Measurements from ENCODE around the gene SMCO4. TPM values are rescaled to one million over a fixed set of nuclear protein-coding genes. Genes with fewer than 3 reads are reported as not detected.

SMCO4 gene
- total RNA-seq, 1 experiment from 2014 or later, result 50.1 TPM

DNA sequence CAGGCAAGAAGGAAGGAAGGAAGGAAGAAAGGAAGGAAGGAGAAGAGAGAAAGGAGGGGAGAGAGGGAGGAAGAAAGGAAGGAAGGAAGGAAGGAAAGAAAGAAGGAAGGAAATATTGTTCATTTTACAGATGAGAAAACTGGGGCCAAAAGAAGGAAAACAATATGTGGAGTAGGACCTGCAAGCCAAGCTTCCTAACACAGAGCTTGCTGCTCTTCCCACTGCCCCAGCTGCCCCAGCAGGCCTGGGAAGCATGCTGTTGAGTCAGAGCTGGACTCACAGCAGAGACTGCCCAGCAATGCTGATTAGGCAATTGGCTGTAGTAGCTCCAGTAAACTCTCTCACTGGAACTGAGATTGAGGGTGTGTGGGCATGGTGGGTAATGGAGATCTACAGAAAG, 42.6 kb upstream of the SMCO4 start:
- ATAC-seq, result peak; percentile 56; the same call in 1 of the 2 replicates
- ChIA-PET POLR2A (no interaction called here), CTCF (interaction anchor here (0.7 kb wide), 1 partner anchor 29 kb away, joined by 3 read pairs; no protein-coding TSS in a partner anchor)
- DNase-seq (ENCODE audit: low spot score), result no peak
- Mint-ChIP-seq H3K36me3 (no peaks in the 10 kb centered on the region), H3K4me3 (no peak overlapping the region), H3K27ac (no peak overlapping the region), H3K4me1 (no peaks in the 10 kb centered on the region), H3K27me3 (ENCODE audit: low read depth) (no peaks in the 10 kb centered on the region; the same call in 1 of the 2 replicates), H3K9me3 (peaks cover 8% of the 10 kb centered on the region; the same call in 1 of the 2 replicates)
- 0 out of 2 replicates have a peak, but pooled peaks have one; percentile 36 for TF ChIP-seq ZNF416 (CRISPR knock-in tag; IDR thresholded peaks at IDR 0.05)
- no peak for TF ChIP-seq CREB1 (CRISPR knock-in tag; IDR thresholded peaks at IDR 0.05)
- TF ChIP-seq, protein P1, sequence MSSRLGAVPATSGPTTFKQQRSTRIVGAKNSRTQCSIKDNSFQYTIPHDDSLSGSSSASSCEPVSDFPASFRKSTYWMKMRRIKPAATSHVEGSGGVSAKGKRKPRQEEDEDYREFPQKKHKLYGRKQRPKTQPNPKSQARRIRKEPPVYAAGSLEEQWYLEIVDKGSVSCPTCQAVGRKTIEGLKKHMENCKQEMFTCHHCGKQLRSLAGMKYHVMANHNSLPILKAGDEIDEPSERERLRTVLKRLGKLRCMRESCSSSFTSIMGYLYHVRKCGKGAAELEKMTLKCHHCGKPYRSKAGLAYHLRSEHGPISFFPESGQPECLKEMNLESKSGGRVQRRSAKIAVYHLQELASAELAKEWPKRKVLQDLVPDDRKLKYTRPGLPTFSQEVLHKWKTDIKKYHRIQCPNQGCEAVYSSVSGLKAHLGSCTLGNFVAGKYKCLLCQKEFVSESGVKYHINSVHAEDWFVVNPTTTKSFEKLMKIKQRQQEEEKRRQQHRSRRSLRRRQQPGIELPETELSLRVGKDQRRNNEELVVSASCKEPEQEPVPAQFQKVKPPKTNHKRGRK (CRISPR knock-in tag; IDR thresholded peaks at IDR 0.05; ENCODE audit: borderline replicate concordance), result 0 out of 2 replicates have a peak, but pooled peaks have one; percentile 66

DNA sequence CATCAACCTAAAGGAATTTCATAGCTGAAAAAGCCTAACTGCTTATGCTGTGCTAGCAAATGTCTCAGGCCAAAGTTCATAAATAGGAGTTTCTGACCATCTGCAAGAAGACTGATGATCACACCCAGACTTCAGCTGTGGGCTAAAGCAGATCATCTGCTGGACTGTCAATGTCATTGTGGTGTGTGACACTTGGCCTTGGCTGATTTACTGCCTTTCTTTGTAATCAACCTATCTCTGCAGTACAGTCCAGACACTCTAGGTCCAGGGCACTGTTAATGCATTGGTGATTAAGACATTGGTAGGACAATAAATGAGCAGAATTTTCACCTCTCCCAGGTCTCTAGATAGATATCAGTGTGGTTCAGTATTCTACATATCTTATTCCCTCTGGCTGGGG, 40.3 kb upstream of the SMCO4 start:
- Mint-ChIP-seq H3K27ac (no peak overlapping the region), H3K4me1 (no peaks in the 10 kb centered on the region), H3K36me3 (no peaks in the 10 kb centered on the region), H3K27me3 (ENCODE audit: low read depth) (no peaks in the 10 kb centered on the region), H3K4me3 (no peak overlapping the region), H3K9me3 (peaks cover 16% of the 10 kb centered on the region)
- no peak for DNase-seq (ENCODE audit: low spot score)
- POLR2A ChIA-PET, result no interaction called here
- TF ChIP-seq, protein P2, sequence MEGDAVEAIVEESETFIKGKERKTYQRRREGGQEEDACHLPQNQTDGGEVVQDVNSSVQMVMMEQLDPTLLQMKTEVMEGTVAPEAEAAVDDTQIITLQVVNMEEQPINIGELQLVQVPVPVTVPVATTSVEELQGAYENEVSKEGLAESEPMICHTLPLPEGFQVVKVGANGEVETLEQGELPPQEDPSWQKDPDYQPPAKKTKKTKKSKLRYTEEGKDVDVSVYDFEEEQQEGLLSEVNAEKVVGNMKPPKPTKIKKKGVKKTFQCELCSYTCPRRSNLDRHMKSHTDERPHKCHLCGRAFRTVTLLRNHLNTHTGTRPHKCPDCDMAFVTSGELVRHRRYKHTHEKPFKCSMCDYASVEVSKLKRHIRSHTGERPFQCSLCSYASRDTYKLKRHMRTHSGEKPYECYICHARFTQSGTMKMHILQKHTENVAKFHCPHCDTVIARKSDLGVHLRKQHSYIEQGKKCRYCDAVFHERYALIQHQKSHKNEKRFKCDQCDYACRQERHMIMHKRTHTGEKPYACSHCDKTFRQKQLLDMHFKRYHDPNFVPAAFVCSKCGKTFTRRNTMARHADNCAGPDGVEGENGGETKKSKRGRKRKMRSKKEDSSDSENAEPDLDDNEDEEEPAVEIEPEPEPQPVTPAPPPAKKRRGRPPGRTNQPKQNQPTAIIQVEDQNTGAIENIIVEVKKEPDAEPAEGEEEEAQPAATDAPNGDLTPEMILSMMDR (IDR thresholded peaks at IDR 0.05), result no peak
- TF ChIP-seq CREB1 (CRISPR knock-in tag; IDR thresholded peaks at IDR 0.05), result no peak
- TF ChIP-seq, protein P3, sequence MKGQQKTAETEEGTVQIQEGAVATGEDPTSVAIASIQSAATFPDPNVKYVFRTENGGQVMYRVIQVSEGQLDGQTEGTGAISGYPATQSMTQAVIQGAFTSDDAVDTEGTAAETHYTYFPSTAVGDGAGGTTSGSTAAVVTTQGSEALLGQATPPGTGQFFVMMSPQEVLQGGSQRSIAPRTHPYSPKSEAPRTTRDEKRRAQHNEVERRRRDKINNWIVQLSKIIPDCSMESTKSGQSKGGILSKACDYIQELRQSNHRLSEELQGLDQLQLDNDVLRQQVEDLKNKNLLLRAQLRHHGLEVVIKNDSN (CRISPR knock-in tag; IDR thresholded peaks at IDR 0.05), result no peak
- TF ChIP-seq, protein P4, sequence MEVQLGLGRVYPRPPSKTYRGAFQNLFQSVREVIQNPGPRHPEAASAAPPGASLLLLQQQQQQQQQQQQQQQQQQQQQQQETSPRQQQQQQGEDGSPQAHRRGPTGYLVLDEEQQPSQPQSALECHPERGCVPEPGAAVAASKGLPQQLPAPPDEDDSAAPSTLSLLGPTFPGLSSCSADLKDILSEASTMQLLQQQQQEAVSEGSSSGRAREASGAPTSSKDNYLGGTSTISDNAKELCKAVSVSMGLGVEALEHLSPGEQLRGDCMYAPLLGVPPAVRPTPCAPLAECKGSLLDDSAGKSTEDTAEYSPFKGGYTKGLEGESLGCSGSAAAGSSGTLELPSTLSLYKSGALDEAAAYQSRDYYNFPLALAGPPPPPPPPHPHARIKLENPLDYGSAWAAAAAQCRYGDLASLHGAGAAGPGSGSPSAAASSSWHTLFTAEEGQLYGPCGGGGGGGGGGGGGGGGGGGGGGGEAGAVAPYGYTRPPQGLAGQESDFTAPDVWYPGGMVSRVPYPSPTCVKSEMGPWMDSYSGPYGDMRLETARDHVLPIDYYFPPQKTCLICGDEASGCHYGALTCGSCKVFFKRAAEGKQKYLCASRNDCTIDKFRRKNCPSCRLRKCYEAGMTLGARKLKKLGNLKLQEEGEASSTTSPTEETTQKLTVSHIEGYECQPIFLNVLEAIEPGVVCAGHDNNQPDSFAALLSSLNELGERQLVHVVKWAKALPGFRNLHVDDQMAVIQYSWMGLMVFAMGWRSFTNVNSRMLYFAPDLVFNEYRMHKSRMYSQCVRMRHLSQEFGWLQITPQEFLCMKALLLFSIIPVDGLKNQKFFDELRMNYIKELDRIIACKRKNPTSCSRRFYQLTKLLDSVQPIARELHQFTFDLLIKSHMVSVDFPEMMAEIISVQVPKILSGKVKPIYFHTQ (CRISPR knock-in tag; IDR thresholded peaks at IDR 0.05), result no peak
- TF ChIP-seq NFATC4 (CRISPR knock-in tag; IDR thresholded peaks at IDR 0.05), result no peak
- no peak for TF ChIP-seq CBFB (CRISPR knock-in tag; IDR thresholded peaks at IDR 0.05; ENCODE audit: low read depth)
- no peak for TF ChIP-seq NFYB (CRISPR knock-in tag; conservative IDR thresholded peaks at IDR 0.05; ENCODE audit: low read depth)
- TF ChIP-seq, protein P5, sequence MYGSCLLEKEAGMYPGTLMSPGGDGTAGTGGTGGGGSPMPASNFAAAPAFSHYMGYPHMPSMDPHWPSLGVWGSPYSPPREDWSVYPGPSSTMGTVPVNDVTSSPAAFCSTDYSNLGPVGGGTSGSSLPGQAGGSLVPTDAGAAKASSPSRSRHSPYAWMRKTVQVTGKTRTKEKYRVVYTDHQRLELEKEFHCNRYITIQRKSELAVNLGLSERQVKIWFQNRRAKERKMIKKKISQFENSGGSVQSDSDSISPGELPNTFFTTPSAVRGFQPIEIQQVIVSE (CRISPR knock-in tag; IDR thresholded peaks at IDR 0.05; ENCODE audit: borderline replicate concordance), result no peak
- TF ChIP-seq NR3C1 (CRISPR knock-in tag; conservative IDR thresholded peaks at IDR 0.05; ENCODE audit: low read depth), result no peak
- CTCF ChIA-PET, result no interaction called here
- no peak for ATAC-seq

DNA sequence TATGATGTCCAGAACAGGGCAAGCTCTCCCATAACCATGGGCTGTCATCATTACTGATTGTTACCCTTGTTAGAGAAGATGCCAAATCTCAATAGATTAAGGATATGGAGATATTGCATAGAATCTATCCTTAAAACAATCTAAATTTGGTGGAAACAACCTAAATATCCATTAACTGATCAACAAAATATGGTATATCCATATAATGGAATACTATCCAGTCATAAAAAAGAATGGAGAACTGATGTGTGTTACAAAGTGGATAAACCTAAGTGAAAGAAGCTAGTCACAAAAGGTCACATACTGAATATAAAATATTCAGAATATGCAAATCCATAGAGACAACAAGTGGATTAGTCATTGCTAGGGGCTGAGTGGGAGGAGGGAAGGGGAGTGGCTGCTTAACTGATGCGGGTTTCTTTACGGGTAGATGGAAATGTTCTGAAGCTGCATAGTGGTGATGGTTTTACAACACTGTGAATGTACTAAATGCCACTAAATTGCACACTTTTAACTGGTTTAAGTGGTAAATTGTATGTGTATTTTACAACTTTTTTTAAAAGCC, 36.1 kb upstream of the SMCO4 start:
- Mint-ChIP-seq H3K27ac (no peak overlapping the region), H3K9me3 (peaks cover 21% of the 10 kb centered on the region), H3K4me1 (no peaks in the 10 kb centered on the region), H3K27me3 (ENCODE audit: low read depth) (no peaks in the 10 kb centered on the region), H3K36me3 (no peaks in the 10 kb centered on the region), H3K4me3 (no peak overlapping the region)
- DNase-seq (ENCODE audit: low spot score) (no peak), ATAC-seq (no peak)
- ChIA-PET CTCF (no interaction called here), POLR2A (no interaction called here)
- TF ChIP-seq CREM (CRISPR knock-in tag; IDR thresholded peaks at IDR 0.05) (no peak), ZBTB21 (CRISPR knock-in tag; IDR thresholded peaks at IDR 0.05; ENCODE audit: borderline replicate concordance) (no peak), OVOL2 (CRISPR knock-in tag; IDR thresholded peaks at IDR 0.05; ENCODE audit: borderline replicate concordance) (no peak)
- TF ChIP-seq, protein P6, sequence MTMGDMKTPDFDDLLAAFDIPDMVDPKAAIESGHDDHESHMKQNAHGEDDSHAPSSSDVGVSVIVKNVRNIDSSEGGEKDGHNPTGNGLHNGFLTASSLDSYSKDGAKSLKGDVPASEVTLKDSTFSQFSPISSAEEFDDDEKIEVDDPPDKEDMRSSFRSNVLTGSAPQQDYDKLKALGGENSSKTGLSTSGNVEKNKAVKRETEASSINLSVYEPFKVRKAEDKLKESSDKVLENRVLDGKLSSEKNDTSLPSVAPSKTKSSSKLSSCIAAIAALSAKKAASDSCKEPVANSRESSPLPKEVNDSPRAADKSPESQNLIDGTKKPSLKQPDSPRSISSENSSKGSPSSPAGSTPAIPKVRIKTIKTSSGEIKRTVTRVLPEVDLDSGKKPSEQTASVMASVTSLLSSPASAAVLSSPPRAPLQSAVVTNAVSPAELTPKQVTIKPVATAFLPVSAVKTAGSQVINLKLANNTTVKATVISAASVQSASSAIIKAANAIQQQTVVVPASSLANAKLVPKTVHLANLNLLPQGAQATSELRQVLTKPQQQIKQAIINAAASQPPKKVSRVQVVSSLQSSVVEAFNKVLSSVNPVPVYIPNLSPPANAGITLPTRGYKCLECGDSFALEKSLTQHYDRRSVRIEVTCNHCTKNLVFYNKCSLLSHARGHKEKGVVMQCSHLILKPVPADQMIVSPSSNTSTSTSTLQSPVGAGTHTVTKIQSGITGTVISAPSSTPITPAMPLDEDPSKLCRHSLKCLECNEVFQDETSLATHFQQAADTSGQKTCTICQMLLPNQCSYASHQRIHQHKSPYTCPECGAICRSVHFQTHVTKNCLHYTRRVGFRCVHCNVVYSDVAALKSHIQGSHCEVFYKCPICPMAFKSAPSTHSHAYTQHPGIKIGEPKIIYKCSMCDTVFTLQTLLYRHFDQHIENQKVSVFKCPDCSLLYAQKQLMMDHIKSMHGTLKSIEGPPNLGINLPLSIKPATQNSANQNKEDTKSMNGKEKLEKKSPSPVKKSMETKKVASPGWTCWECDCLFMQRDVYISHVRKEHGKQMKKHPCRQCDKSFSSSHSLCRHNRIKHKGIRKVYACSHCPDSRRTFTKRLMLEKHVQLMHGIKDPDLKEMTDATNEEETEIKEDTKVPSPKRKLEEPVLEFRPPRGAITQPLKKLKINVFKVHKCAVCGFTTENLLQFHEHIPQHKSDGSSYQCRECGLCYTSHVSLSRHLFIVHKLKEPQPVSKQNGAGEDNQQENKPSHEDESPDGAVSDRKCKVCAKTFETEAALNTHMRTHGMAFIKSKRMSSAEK (CRISPR knock-in tag; IDR thresholded peaks at IDR 0.05; ENCODE audit: borderline replicate concordance), result no peak
- TF ChIP-seq, protein P4 (CRISPR knock-in tag; IDR thresholded peaks at IDR 0.05), result no peak

All from WTC11 (cell line).